C4-2B (cell line): ENCODE results near the gene CDHR2.

Experiments used
- ZFX ChIP-seq: fragments of 450-650 bp; IDR thresholded peaks from 2 replicates; pipeline ENCODE4 v1.6.1; 2017
- TF ChIP-seq, protein P1 (sequence below): fragments of 450-650 bp; conservative IDR thresholded peaks from 2 replicates; pipeline ENCODE4 v1.5.1; 2017; ENCODE audit warnings: mild to moderate bottlenecking

DNA sequence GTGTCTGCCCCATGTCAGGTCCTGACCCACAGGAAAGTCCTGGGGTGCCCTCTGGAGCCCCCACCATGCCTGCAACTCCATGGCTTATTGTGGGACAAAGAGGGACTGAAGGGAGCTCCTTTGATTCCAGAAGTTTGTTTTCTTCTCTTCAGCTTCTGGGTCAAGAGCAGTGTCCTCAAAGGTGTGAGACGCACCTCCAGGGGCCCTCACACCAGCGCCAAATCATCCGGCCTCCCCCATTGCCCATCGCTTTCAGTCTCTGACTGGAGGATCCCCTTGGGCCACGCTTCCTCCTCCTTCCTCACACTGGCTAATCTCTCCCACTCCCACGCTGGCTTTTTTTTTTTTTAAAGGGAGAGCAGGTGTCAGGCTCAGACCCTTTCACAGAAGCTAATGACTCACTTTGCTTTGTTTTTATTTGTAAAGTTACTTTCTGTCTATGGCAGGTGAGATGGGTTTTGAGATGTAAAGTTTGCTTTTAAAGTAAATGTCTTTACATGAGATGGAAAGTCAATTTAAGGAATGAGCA lies 16.7 kb downstream of the CDHR2 start:
- TF ChIP-seq, protein P1, sequence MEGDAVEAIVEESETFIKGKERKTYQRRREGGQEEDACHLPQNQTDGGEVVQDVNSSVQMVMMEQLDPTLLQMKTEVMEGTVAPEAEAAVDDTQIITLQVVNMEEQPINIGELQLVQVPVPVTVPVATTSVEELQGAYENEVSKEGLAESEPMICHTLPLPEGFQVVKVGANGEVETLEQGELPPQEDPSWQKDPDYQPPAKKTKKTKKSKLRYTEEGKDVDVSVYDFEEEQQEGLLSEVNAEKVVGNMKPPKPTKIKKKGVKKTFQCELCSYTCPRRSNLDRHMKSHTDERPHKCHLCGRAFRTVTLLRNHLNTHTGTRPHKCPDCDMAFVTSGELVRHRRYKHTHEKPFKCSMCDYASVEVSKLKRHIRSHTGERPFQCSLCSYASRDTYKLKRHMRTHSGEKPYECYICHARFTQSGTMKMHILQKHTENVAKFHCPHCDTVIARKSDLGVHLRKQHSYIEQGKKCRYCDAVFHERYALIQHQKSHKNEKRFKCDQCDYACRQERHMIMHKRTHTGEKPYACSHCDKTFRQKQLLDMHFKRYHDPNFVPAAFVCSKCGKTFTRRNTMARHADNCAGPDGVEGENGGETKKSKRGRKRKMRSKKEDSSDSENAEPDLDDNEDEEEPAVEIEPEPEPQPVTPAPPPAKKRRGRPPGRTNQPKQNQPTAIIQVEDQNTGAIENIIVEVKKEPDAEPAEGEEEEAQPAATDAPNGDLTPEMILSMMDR, result no peak
- TF ChIP-seq ZFX, result no peak
